GM12874 (cell line): Measurements from ENCODE around the gene MAP7.

Experiments
- TF ChIP-seq, protein P1 (sequence below): IDR thresholded peaks from 2 replicates; pipeline ENCODE4 v1.5.1; 2011; ENCODE audit warnings: low read depth, mild to moderate bottlenecking, control low read depth, low read length, moderate library complexity; ENCODE audit not compliant: insufficient read depth

MAP7 gene

DNA sequence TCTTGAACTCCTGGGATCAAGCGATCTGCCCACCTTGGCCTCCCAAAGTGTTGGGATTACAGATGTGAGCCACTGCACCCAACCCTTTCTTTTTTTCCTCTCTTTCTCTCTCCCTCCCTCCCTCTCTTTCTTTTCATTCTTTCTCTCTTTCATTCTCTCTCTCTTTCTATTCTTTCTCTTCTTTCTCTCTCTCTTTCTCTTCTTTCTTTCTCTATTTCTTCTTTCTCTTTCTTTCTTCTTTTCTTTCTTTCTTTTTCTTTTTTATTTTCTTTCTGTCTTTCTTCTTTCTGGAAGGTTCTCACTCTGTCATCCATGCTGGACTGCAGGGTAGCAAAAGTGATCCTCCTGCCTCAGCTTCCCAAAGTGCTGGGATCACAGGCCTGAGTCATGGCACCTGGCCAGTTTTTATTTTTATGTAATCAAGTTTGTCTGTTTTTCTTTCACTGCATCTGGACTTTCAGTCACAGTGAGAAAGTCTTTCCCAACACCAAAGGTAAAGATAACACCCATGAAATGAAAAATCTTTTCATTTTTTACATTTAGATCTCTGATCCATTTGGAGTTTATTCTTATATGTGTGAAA is 240.4 kb downstream of the MAP7 start:
- TF ChIP-seq, protein P1, sequence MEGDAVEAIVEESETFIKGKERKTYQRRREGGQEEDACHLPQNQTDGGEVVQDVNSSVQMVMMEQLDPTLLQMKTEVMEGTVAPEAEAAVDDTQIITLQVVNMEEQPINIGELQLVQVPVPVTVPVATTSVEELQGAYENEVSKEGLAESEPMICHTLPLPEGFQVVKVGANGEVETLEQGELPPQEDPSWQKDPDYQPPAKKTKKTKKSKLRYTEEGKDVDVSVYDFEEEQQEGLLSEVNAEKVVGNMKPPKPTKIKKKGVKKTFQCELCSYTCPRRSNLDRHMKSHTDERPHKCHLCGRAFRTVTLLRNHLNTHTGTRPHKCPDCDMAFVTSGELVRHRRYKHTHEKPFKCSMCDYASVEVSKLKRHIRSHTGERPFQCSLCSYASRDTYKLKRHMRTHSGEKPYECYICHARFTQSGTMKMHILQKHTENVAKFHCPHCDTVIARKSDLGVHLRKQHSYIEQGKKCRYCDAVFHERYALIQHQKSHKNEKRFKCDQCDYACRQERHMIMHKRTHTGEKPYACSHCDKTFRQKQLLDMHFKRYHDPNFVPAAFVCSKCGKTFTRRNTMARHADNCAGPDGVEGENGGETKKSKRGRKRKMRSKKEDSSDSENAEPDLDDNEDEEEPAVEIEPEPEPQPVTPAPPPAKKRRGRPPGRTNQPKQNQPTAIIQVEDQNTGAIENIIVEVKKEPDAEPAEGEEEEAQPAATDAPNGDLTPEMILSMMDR: no peak

DNA sequence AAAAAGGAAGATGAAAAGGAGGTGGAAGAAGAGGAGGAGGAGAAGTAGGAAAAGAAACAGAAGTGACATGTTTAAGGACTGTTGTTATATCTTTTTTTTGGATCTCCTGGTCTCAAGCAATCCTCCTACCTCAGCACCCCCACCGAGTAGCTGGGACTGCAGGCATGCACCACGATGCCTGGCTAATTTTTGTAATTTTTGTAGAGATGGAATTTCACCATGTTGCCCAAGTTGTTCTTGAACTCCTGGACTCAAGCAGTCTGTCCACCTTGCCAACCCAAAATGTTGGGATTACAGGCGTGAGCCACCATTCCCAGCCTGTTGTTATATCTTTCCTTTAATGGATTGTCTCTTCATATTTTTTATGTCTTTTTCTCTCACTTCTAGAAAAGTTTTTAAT is 241.1 kb downstream of the MAP7 start:
- TF ChIP-seq, protein P1: no peak

DNA sequence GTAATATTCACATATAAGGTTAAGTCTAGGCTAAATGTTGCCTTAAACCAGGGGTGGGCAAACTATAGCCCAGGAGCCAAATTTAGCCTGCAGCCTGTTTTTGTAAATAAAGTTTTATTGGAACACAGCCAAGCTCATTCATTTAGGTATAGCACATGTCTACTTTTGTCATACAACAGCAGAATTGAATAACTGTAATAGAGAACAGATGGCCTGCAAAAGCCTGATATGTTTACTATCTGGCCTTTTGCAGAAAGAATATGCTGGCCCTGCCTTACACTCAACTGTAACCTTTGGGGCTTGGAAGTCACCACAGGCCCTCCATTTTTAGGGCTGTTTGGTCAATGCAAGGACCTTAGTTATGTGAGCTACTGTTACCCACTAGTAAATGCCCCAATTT is 242.9 kb downstream of the MAP7 start:
- TF ChIP-seq, protein P1: no peak

DNA sequence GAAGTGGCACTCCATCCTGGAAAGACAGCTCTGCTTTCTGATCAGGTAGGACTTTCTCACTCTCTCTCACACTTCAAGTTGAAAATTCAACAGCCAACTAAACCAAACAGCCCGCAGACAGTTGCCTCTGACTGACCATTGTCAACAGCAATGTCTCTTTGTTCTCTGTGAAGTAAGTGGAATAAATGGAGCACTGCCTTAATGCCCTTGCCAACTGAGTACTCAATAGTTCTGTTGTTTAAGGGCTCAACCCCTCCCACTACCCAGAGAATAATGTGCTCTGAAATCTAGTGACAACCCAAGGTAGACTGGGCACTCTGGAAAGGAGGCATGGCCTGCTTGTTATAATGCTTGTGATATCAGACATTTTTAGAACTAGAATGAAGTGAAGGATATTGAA is 243.8 kb downstream of the MAP7 start:
- TF ChIP-seq, protein P1: no peak

DNA sequence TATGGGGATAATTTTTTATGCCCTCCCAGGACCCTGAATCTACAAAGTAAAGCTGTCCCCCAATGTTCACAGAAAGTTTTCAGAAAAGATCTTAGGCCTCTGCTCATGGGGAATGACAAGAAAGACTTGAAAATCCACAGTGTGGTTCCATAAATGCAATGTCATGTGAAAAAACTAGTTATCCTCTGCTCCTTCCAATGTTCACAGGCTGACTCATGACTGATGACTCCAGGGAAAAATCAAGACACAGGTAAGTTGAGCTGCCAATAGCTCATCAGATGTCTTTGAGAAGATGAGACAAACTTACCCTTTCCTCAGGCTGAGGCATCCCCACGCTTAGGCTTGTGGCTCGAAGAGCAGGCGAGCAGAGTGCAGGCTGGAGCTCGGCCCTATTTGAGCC is 245.8 kb downstream of the MAP7 start:
- TF ChIP-seq, protein P1: no peak

DNA sequence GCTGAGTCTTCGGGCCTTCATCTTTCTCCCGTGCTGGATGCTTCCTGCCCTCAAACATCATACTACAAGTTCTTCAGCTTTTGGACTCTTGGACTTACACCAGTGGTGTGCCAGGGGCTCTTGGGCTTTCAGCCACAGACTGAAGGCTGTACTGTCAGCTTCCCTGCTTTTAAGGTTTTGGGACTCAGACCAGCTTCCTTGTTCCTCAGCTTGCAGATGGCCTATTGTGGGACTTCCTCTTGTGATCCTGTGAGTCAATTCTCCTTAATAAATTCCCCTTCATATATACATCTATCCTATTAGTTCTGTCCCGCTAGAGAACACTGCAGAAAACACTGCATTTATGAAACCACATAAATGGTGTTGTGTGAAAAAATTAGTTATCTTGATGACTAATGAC is 246.7 kb downstream of the MAP7 start:
- TF ChIP-seq, protein P1: no peak

DNA sequence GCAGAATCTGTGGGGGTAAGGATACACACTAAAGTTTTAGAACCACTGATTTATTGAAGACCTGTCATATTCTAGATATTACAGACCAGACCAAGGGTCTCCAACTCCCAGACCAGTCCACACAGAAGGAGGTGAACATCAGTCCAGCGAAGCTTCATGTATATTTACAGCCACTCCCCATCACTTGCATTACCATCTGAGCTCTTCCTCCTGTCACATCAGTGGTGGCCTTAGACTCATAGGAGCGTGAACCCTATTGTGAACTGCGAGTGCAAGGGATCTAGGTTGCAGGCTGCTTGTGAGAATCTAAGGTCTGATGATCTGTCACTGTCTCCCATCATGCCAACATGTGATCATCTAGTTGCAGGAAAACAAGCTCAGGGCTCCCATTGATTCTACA is 255.6 kb downstream of the MAP7 start:
- TF ChIP-seq, protein P1: no peak
